Upper lobe of left lung (tissue), 6 donors: ENCODE data around the gene FBXL7. TPM values are rescaled to one million over a fixed set of nuclear protein-coding genes. Genes with fewer than 3 reads are reported as not detected.

Experiments used
- ATAC-seq, 2 donors: fragments of 200-7000 bp; cut with Tn5 transposase; one replicate each; pipeline ENCODE4 v1.9.1; 2022; ENCODE audit warnings: mild to moderate bottlenecking in 2 of 2, moderate library complexity in 2 of 2; ENCODE audit not compliant: low FRiP score in 2 of 2
- DNase-seq, 2 donors: peaks; one replicate each; pipeline ENCODE4 v3.0.0-alpha.2; 2019 to 2020
- H3K27ac ChIP-seq, 4 donors: fragments of 200-600 bp; sonication (generic); one replicate each; pipeline ENCODE4 v1.5.1; 2016 to 2019
- H3K27me3 ChIP-seq, 4 donors: fragments of 200-600 bp; sonication (generic); one replicate each; pipeline ENCODE4 v1.5.1; 2017 to 2019
- H3K36me3 ChIP-seq, 4 donors: fragments of 200-600 bp; sonication (generic); one replicate each; pipeline ENCODE4 v1.5.1; 2016 to 2019
- H3K4me1 ChIP-seq, 4 donors: fragments of 200-600 bp; sonication (generic); one replicate each; pipeline ENCODE4 v1.5.1; 2018 to 2019
- H3K4me3 ChIP-seq, 4 donors: fragments of 200-600 bp; sonication (generic); one replicate each; pipeline ENCODE4 v1.5.1; 2017 to 2019; ENCODE audit warnings: mild to moderate bottlenecking in 2 of 4, moderate library complexity in 1 of 4
- H3K9me3 ChIP-seq, 4 donors: fragments of 200-600 bp; sonication (generic); one replicate each; pipeline ENCODE4 v1.5.1; 2018 to 2019
- CTCF ChIP-seq, 6 experiments: fragments of 450-650 bp in 4 of 6; fragments of 200-600 bp in 2 of 6; sonication (generic) in 2 of 6; IDR thresholded peaks; one replicate each; pipeline ENCODE4 v1.5.1; 2016 to 2019; ENCODE audit warnings: antibody characterized with exemption in 6 of 6
- EP300 ChIP-seq, 4 donors: sonication (generic); formaldehyde crosslinking; IDR thresholded peaks; one replicate each; pipeline ENCODE4 v1.5.1; 2017; ENCODE audit warnings: antibody characterized with exemption in 4 of 4, control low read depth in 2 of 4
- POLR2A ChIP-seq, 4 donors: fragments of 450-650 bp; IDR thresholded peaks; one replicate each; pipeline ENCODE4 v1.5.1; 2016 to 2017; ENCODE audit warnings: antibody characterized with exemption in 4 of 4, mild to moderate bottlenecking in 2 of 4
- POLR2AphosphoS5 ChIP-seq, 2 donors: sonication (generic); formaldehyde crosslinking; IDR thresholded peaks; one replicate each; pipeline ENCODE4 v1.5.1; 2017; ENCODE audit warnings: antibody characterized with exemption in 2 of 2
- WGBS, 2 donors: methylation state at CpG; one replicate each; pipeline ENCODE4 v1.1.5; 2017 to 2018; 5-methylcytosine and 5-hydroxymethylcytosine counted together
- total RNA-seq, 6 donors: library from RNA; depleted of rRNA in 4 of 6; stranded (reverse); fragments of >200 nt in 4 of 6; gene quantifications; one replicate each; pipeline versions ENCODE4 v1.1.0 to v1.2.1, GENCODE V29; 2016 to 2021
- donor health status: DM: no; HTN: no; CAD: no; lungs with moderate emphysema.
- donor health status: DM: no; HTN: yes; CAD: no; lungs with severe emphysema.

FBXL7 gene
- total RNA-seq, 6 donors from 2014 or later: 4.9 to 13.6 (median 6.9) TPM

GRCh38 chr5:15703901-15704300, 203.9 kb downstream of the FBXL7 start:
- Histone ChIP-seq H3K4me3 (no peak overlapping the region), H3K9me3 (no peaks in the 10 kb centered on the region), H3K4me1 (no peaks in the 10 kb centered on the region), H3K27ac (no peak overlapping the region), H3K36me3 (no peaks in the 10 kb centered on the region), H3K27me3 (no peaks in the 10 kb centered on the region)
- ATAC-seq (peak in 1 of 2 donors; percentile 23), DNase-seq (no peak)
- 68 to 80% methylated on average over 3 of the region's 3 CpGs for WGBS, 2 donors
- no peak for TF ChIP-seq POLR2A (IDR thresholded peaks at IDR 0.05)

- Histone ChIP-seq H3K4me1 (no peaks in the 10 kb centered on the region), H3K27me3 (no peaks in the 10 kb centered on the region), H3K36me3 (no peaks in the 10 kb centered on the region), H3K9me3 (no peaks in the 10 kb centered on the region), H3K4me3 (no peak overlapping the region), H3K27ac (no peak overlapping the region)
- no peak for TF ChIP-seq CTCF (IDR thresholded peaks at IDR 0.05)
- DNase-seq (no peak), ATAC-seq (no peak)
These were observed 204.5 kb downstream of the FBXL7 start for GRCh38 chr5:15704397-15704947.

GRCh38 chr5:15707631-15708030, 207.7 kb downstream of the FBXL7 start:
- Histone ChIP-seq H3K4me3 (no peak overlapping the region), H3K9me3 (no peaks in the 10 kb centered on the region), H3K27ac (no peak overlapping the region), H3K27me3 (no peaks in the 10 kb centered on the region), H3K4me1 (no peaks in the 10 kb centered on the region), H3K36me3 (no peaks in the 10 kb centered on the region)
- ATAC-seq: no peak
- 65 to 82% methylated on average over 2 of the region's 2 CpGs for WGBS, 2 donors
- TF ChIP-seq POLR2A (IDR thresholded peaks at IDR 0.05) (no peak), POLR2AphosphoS5 (IDR thresholded peaks at IDR 0.05) (no peak), CTCF (IDR thresholded peaks at IDR 0.05) (no peak)
- DNase-seq: no peak

GRCh38 chr5:15711892-15712291, 211.9 kb downstream of the FBXL7 start:
- no peaks in the 10 kb centered on the region for H3K36me3 ChIP-seq
- no peak overlapping the region for H3K4me3 ChIP-seq
- no peak for TF ChIP-seq EP300 (IDR thresholded peaks at IDR 0.05)
- no peak for TF ChIP-seq POLR2A (IDR thresholded peaks at IDR 0.05)
- TF ChIP-seq CTCF (IDR thresholded peaks at IDR 0.05): no peak
- TF ChIP-seq POLR2AphosphoS5 (IDR thresholded peaks at IDR 0.05): no peak
- no peaks in the 10 kb centered on the region for H3K27me3 ChIP-seq
- DNase-seq: no peak
- H3K27ac ChIP-seq: no peak overlapping the region
- ATAC-seq: no peak
- H3K9me3 ChIP-seq: no peaks in the 10 kb centered on the region
- H3K4me1 ChIP-seq: no peaks in the 10 kb centered on the region
- 82 to 92% methylated on average over 2 of the region's 2 CpGs for WGBS, 2 donors

GRCh38 chr5:15715535-15715934, 215.6 kb downstream of the FBXL7 start:
- ATAC-seq: no peak
- no peaks in the 10 kb centered on the region for H3K9me3 ChIP-seq
- no peak for TF ChIP-seq EP300 (IDR thresholded peaks at IDR 0.05)
- no peaks in the 10 kb centered on the region for H3K27me3 ChIP-seq
- 79 to 85% methylated on average over 2 of the region's 2 CpGs for WGBS, 2 donors
- no peak for DNase-seq
- H3K4me3 ChIP-seq: no peak overlapping the region
- H3K4me1 ChIP-seq: peaks cover 0 to 3% (median 0%) of the 10 kb centered on the region in 4 donors
- no peaks in the 10 kb centered on the region for H3K36me3 ChIP-seq
- no peak overlapping the region for H3K27ac ChIP-seq

GRCh38 chr5:15715967-15716366, 216.0 kb downstream of the FBXL7 start:
- 77 to 81% methylated on average over 5 of the region's 5 CpGs for WGBS, 2 donors
- Histone ChIP-seq H3K27me3 (no peaks in the 10 kb centered on the region), H3K4me3 (no peak overlapping the region), H3K36me3 (no peaks in the 10 kb centered on the region), H3K4me1 (peaks cover 0 to 3% (median 0%) of the 10 kb centered on the region in 4 donors), H3K9me3 (no peaks in the 10 kb centered on the region), H3K27ac (no peak overlapping the region)
- ATAC-seq: no peak
- no peak for DNase-seq
- TF ChIP-seq CTCF (IDR thresholded peaks at IDR 0.05): no peak
- TF ChIP-seq EP300 (IDR thresholded peaks at IDR 0.05): no peak
- TF ChIP-seq POLR2AphosphoS5 (IDR thresholded peaks at IDR 0.05): no peak
